COLO829 (cell line): ENCODE results near the gene ALAS1.

Experiments
- DNase-seq: peaks from one replicate; pipeline ENCODE4 v3.0.0; 2012; ENCODE audit warnings: low spot score

ALAS1 gene

GRCh38 chr3:52249683-52250082 is 51.7 kb downstream of the ALAS1 start:
- DNase-seq, result no peak

- DNase-seq, result no peak
Observed at GRCh38 chr3:52250122-52250521, 52.2 kb downstream of the ALAS1 start.

GRCh38 chr3:52253314-52254304 is 55.6 kb downstream of the ALAS1 start:
- DNase-seq, result no peak

GRCh38 chr3:52254608-52255007 is 56.6 kb downstream of the ALAS1 start:
- DNase-seq, result no peak

- no peak for DNase-seq
Observed at GRCh38 chr3:52256159-52256558, 58.2 kb downstream of the ALAS1 start.

- DNase-seq, result no peak
Observed at GRCh38 chr3:52256622-52257021, 58.7 kb downstream of the ALAS1 start.

GRCh38 chr3:52257911-52258310 is 60.0 kb downstream of the ALAS1 start:
- no peak for DNase-seq

GRCh38 chr3:52259035-52259434 is 61.1 kb downstream of the ALAS1 start:
- peak; percentile 76 for DNase-seq

GRCh38 chr3:52259448-52259847 is 61.5 kb downstream of the ALAS1 start:
- DNase-seq, result no peak

GRCh38 chr3:52262447-52262846 is 64.5 kb downstream of the ALAS1 start:
- no peak for DNase-seq
